K562 (cell line): ENCODE results near the gene HERC5. TPM values are rescaled to one million over a fixed set of nuclear protein-coding genes. Genes with fewer than 3 reads are reported as not detected.
A peak's percentile ranks its signal among the peaks of the same experiment; 100 is the strongest.

Source experiments
- CEBPG ChIP-seq, 3 experiments: fragments of 200-800 bp in 1 of 3; sonication (Bioruptor generic) in 1 of 3; sonication (generic) in 1 of 3; formaldehyde crosslinking in 1 of 3; IDR thresholded peaks in 2 of 3; conservative IDR thresholded peaks in 1 of 3; 2 replicates each; pipeline versions ENCODE4 v1.6.1 to v1.8.0; 2016 to 2022; ENCODE audit warnings: missing compliant biosample characterization in 2 of 3, missing genetic modification characterization in 2 of 3, mild to moderate bottlenecking in 1 of 3, missing genetic modification reagents in 1 of 3
- CREB1 ChIP-seq, 2 experiments: sonication (generic) in 1 of 2; formaldehyde crosslinking in 1 of 2; IDR thresholded peaks; 2 replicates each; pipeline versions ENCODE4 v1.6.1 to v1.8.0; 2012 to 2022; ENCODE audit warnings: inconsistent platforms in 1 of 2, mild to moderate bottlenecking in 1 of 2, missing genetic modification reagents in 1 of 2, moderate library complexity in 1 of 2
- ETV6 ChIP-seq, 3 experiments: fragments of 150-350 bp in 1 of 3; sonication (generic) in 1 of 3; formaldehyde crosslinking in 1 of 3; IDR thresholded peaks; 2 replicates each; pipeline versions ENCODE4 v1.6.1 to v1.8.0; 2014 to 2022; ENCODE audit warnings: borderline replicate concordance in 2 of 3, low read depth in 2 of 3, antibody characterized with exemption in 1 of 3, low read length in 1 of 3, mild to moderate bottlenecking in 1 of 3, missing genetic modification reagents in 1 of 3
- GATAD2B ChIP-seq: fragments of 450-650 bp; IDR thresholded peaks from 2 replicates; pipeline ENCODE4 v1.6.1; 2017; ENCODE audit warnings: mild to moderate bottlenecking, borderline replicate concordance
- MAZ ChIP-seq, 2 experiments: fragments of 450-650 bp in 1 of 2; sonication (generic) in 1 of 2; formaldehyde crosslinking; IDR thresholded peaks in 1 of 2; conservative IDR thresholded peaks in 1 of 2; 2 replicates each; pipeline versions ENCODE4 v1.4.0 to v1.5.0; 2020; ENCODE audit warnings: mild to moderate bottlenecking in 1 of 2, missing genetic modification reagents in 1 of 2
- MCM2 ChIP-seq: fragments of 450-650 bp; IDR thresholded peaks from 2 replicates; pipeline ENCODE4 v1.6.1; 2017; ENCODE audit warnings: low read depth, mild to moderate bottlenecking
- MEF2A ChIP-seq: IDR thresholded peaks from 2 replicates; pipeline ENCODE4 v1.6.1; 2011; ENCODE audit warnings: low read depth, mild to moderate bottlenecking, low read length, moderate library complexity; ENCODE audit not compliant: control insufficient read depth
- NBN ChIP-seq: fragments of 450-650 bp; IDR thresholded peaks from 2 replicates; pipeline ENCODE4 v1.6.1; 2016; ENCODE audit warnings: low read depth, mild to moderate bottlenecking
- NR2C2 ChIP-seq, 2 experiments: fragments of 200-800 bp in 1 of 2; sonication (Bioruptor generic) in 1 of 2; sonication (generic) in 1 of 2; formaldehyde crosslinking in 1 of 2; IDR thresholded peaks; 2 replicates each; pipeline versions ENCODE4 v1.6.1 to v1.8.0; 2016 to 2022; ENCODE audit warnings: mild to moderate bottlenecking in 1 of 2, missing compliant biosample characterization in 1 of 2, missing genetic modification characterization in 1 of 2, missing genetic modification reagents in 1 of 2
- POLR2A ChIP-seq: fragments of 450-650 bp; conservative IDR thresholded peaks from 2 replicates; pipeline ENCODE4 v1.6.1; 2016
- SMAD3 ChIP-seq: fragments of 450-650 bp; formaldehyde crosslinking; conservative IDR thresholded peaks from 2 replicates; pipeline ENCODE4 v1.4.0; 2020; ENCODE audit warnings: mild to moderate bottlenecking
- SRF ChIP-seq, 2 experiments: fragments of 250-450, 450-650 bp in 1 of 2; sonication (Bioruptor Pico) in 1 of 2; sonication (generic) in 1 of 2; formaldehyde crosslinking; IDR thresholded peaks; 2 replicates each; pipeline versions ENCODE4 v1.5.0 to v1.5.1; 2020 to 2022; ENCODE audit warnings: mild to moderate bottlenecking in 1 of 2, missing genetic modification reagents in 1 of 2
- XRCC5 ChIP-seq: fragments of 200-400 bp; formaldehyde crosslinking; IDR thresholded peaks from 2 replicates; pipeline ENCODE4 v1.6.1; 2017; ENCODE audit warnings: low read depth, mild to moderate bottlenecking, low read length
- ZKSCAN3 ChIP-seq: fragments of 250-450 bp; sonication (Bioruptor Pico); IDR thresholded peaks from 2 replicates; pipeline ENCODE4 v1.4.0; 2020
- ZNF197 ChIP-seq: fragments of 200-800 bp; sonication (Bioruptor generic); IDR thresholded peaks from 2 replicates; pipeline ENCODE4 v1.6.1; 2016; ENCODE audit warnings: low read depth, missing genetic modification characterization, missing compliant biosample characterization
- ZNF253 ChIP-seq: fragments of 250-450 bp; sonication (Bioruptor Pico); conservative IDR thresholded peaks from 2 replicates; pipeline ENCODE4 v1.6.1; 2021; ENCODE audit warnings: mild to moderate bottlenecking
- ZNF551 ChIP-seq: fragments of 250-450 bp; sonication (Bioruptor Pico); IDR thresholded peaks from 2 replicates; pipeline ENCODE4 v1.5.0; 2021; ENCODE audit warnings: mild to moderate bottlenecking, moderate library complexity
- ZNF696 ChIP-seq: fragments of 250-450 bp; sonication (Bioruptor Pico); conservative IDR thresholded peaks from 2 replicates; pipeline ENCODE4 v1.4.0; 2020; ENCODE audit warnings: mild to moderate bottlenecking, moderate library complexity
- polyA plus RNA-seq, 8 experiments: library from polyadenylated mRNA; depleted of rRNA in 4 of 8; stranded (reverse) in 5 of 8; unstranded in 3 of 8; fragments of >200 nt; fragmentation: Nextera tagmentation in 2 of 8; fragmentation: Illumina TruSeq in 1 of 8; extraction: Ambion mirVana in 2 of 8; extraction: Trizol in 1 of 8; gene quantifications; 2 replicates each; pipeline versions ENCODE4 v1.2.1 to v1.2.3, GENCODE V29; 2011 to 2014; ENCODE audit warnings: inconsistent platforms in 1 of 8, missing spikeins in 1 of 8
- total RNA-seq, 7 experiments: library from RNA; depleted of rRNA in 6 of 7; stranded (reverse); fragments of >200 nt in 6 of 7; fragmentation: Illumina TruSeq in 2 of 7; extraction: Trizol in 2 of 7; gene quantifications; 2 replicates each; pipeline versions ENCODE4 v1.2.1 to v1.2.3, GENCODE V29; 2011 to 2021; ENCODE audit warnings: low replicate concordance in 1 of 7
- TF ChIP-seq, protein P1 (sequence below): fragments of 450-650 bp; formaldehyde crosslinking; conservative IDR thresholded peaks from 2 replicates; pipeline ENCODE4 v1.4.0; 2022; ENCODE audit warnings: mild to moderate bottlenecking, missing genetic modification characterization
- TF ChIP-seq, protein P2 (sequence below), 2 experiments: fragments of 450-650 bp in 1 of 2; sonication (generic) in 1 of 2; formaldehyde crosslinking; conservative IDR thresholded peaks; 2 replicates each; pipeline versions ENCODE4 v1.4.0 to v1.8.1; 2020 to 2022; ENCODE audit warnings: mild to moderate bottlenecking in 1 of 2, missing genetic modification reagents in 1 of 2
- TF ChIP-seq, protein P3 (sequence below): fragments of 450-650 bp; IDR thresholded peaks from 2 replicates; pipeline ENCODE4 v1.6.1; 2016; ENCODE audit warnings: antibody characterized with exemption

Gene HERC5
- total and polyA plus RNA-seq, 9 of the 15 experiments (the other 6 are each of a cell fraction or from before 2014, with no cell fraction given) = 0.18 TPM; not detected in 8

DNA sequence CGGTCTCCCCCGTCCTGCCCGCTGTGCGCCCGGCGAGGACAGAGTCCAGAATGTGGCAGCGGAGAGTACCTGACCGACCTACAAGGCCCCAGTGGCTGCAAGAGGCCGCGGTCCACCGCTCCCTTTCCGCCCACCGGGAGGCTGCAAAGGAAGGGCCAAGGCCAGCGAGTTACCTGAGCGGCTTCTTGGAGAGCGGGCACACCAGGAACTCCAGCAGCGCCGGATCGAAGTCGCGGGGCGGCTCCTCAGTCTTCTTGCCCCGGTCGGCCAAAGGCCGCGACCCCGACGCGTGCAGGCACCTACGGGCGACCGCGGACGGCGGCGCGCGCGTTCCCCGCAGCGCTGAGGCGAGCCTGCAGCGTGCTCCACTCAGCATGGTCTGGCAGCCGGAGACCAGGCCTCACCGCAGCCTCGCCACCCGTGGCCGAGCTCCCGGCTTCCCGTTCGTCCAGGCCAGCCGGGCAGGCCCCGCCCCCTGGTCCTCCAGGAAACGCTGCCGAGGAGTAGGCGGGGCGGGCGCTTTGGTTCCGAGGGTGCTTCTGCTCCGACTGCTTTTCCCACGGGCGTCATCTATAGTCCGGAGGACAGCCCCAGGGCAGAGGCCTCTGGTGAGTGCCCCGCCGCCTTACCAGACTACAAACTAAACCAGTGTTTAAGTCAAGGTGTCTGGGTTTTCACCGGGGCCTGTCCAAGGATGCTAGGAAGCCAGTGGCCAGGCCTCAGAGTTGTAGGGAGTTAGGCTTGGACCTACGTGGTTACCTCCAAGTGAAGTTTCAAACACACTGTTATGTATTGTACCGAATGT, 66.6 kb downstream of the HERC5 start, which contains the start of gene PYURF (continued):
- TF ChIP-seq, protein P1, sequence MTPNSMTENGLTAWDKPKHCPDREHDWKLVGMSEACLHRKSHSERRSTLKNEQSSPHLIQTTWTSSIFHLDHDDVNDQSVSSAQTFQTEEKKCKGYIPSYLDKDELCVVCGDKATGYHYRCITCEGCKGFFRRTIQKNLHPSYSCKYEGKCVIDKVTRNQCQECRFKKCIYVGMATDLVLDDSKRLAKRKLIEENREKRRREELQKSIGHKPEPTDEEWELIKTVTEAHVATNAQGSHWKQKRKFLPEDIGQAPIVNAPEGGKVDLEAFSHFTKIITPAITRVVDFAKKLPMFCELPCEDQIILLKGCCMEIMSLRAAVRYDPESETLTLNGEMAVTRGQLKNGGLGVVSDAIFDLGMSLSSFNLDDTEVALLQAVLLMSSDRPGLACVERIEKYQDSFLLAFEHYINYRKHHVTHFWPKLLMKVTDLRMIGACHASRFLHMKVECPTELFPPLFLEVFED (CRISPR knock-in tag) = no peak
- TF ChIP-seq CEBPG (CRISPR knock-in tag; IDR thresholded peaks at IDR 0.05) = no peak
- no peak for TF ChIP-seq CEBPG (tag; conservative IDR thresholded peaks at IDR 0.05 in 1 of 2, IDR thresholded peaks at IDR 0.05 in 1 of 2)
- TF ChIP-seq ZKSCAN3 (CRISPR knock-in tag) = no peak
- TF ChIP-seq MAZ (CRISPR knock-in tag; conservative IDR thresholded peaks at IDR 0.05 in 1 of 2, IDR thresholded peaks at IDR 0.05 in 1 of 2) = peak; percentile 72 to 78; a peak in 3 of 4 replicates
- TF ChIP-seq, protein P2, sequence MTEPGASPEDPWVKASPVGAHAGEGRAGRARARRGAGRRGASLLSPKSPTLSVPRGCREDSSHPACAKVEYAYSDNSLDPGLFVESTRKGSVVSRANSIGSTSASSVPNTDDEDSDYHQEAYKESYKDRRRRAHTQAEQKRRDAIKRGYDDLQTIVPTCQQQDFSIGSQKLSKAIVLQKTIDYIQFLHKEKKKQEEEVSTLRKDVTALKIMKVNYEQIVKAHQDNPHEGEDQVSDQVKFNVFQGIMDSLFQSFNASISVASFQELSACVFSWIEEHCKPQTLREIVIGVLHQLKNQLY (CRISPR knock-in tag; conservative IDR thresholded peaks at IDR 0.05) = no peak
- TF ChIP-seq GATAD2B = no peak
- no peak for TF ChIP-seq MCM2
- no peak for TF ChIP-seq NBN
- no peak for TF ChIP-seq ZNF696 (CRISPR knock-in tag)
- TF ChIP-seq XRCC5 = 0 out of 2 replicates have a peak, but pooled peaks have one; percentile 22
- TF ChIP-seq, protein P3, sequence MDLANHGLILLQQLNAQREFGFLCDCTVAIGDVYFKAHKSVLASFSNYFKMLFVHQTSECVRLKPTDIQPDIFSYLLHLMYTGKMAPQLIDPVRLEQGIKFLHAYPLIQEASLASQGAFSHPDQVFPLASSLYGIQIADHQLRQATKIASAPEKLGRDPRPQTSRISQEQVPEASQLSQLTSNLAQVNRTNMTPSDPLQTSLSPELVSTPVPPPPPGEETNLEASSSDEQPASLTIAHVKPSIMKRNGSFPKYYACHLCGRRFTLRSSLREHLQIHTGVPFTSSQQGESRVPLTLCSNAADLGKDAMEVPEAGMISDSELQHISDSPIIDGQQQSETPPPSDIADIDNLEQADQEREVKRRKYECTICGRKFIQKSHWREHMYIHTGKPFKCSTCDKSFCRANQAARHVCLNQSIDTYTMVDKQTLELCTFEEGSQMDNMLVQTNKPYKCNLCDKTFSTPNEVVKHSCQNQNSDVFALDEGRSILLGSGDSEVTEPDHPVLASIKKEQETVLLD = no peak
- TF ChIP-seq ZNF253 (CRISPR knock-in tag) = no peak
- no peak; a peak in 1 of 4 replicates for TF ChIP-seq SRF (CRISPR knock-in tag; IDR thresholded peaks at IDR 0.05)
- no peak for TF ChIP-seq ZNF551 (CRISPR knock-in tag)
- no peak for TF ChIP-seq CREB1 (IDR thresholded peaks at IDR 0.05)
- TF ChIP-seq CREB1 (CRISPR knock-in tag; IDR thresholded peaks at IDR 0.05) = 0 out of 2 replicates have a peak, but pooled peaks have one; percentile 51
- no peak for TF ChIP-seq SMAD3 (CRISPR knock-in tag)
- TF ChIP-seq ZNF197 (CRISPR knock-in tag) = no peak
- no peak; the same call in 1 of the 2 replicates for TF ChIP-seq NR2C2 (CRISPR knock-in tag; IDR thresholded peaks at IDR 0.05)
- TF ChIP-seq NR2C2 (tag; IDR thresholded peaks at IDR 0.05) = peak; percentile 48; the same call in 1 of the 2 replicates
- no peak for TF ChIP-seq ETV6 (IDR thresholded peaks at IDR 0.05; ENCODE audit: borderline replicate concordance in 1 of 2, low read depth in 2 of 2, low read length in 1 of 2)
- TF ChIP-seq ETV6 (CRISPR knock-in tag; IDR thresholded peaks at IDR 0.05; ENCODE audit: borderline replicate concordance) = 0 out of 2 replicates have a peak, but pooled peaks have one; percentile 12
- no peak; the same call in 1 of the 2 replicates for TF ChIP-seq MEF2A
- peak; percentile 92 for TF ChIP-seq POLR2A
